ENCODE measurements around the gene CARHSP1. TPM values are rescaled to one million over a fixed set of nuclear protein-coding genes. Genes with fewer than 3 reads are reported as not detected.

The CARHSP1 gene
- total RNA-seq, 1 experiment from 2014 or later: 104 TPM

GRCh38 chr16:8898660-8899318 lies 30.0 kb upstream of the CARHSP1 start:
- Mint-ChIP-seq H3K4me1 (ENCODE audit: low read depth, unreplicated experiment) (no peaks in the 10 kb centered on the region), H3K27ac (ENCODE audit: unreplicated experiment) (no peak overlapping the region), H3K9me3 (ENCODE audit: low read depth, unreplicated experiment) (no peaks in the 10 kb centered on the region), H3K36me3 (ENCODE audit: insufficient read depth, unreplicated experiment) (peaks cover 83% of the 10 kb centered on the region), H3K27me3 (ENCODE audit: unreplicated experiment) (no peaks in the 10 kb centered on the region), H3K4me3 (ENCODE audit: low read depth, unreplicated experiment) (no peak overlapping the region)
- CTCF ChIA-PET: interaction anchor here (1.5 kb wide), 1 partner anchor 38 kb away, joined by 4 read pairs; no protein-coding TSS in a partner anchor
- DNase-seq: no peak
- no TSS peak for BruUV-seq (replicated peaks)
- TF ChIP-seq, protein P1, sequence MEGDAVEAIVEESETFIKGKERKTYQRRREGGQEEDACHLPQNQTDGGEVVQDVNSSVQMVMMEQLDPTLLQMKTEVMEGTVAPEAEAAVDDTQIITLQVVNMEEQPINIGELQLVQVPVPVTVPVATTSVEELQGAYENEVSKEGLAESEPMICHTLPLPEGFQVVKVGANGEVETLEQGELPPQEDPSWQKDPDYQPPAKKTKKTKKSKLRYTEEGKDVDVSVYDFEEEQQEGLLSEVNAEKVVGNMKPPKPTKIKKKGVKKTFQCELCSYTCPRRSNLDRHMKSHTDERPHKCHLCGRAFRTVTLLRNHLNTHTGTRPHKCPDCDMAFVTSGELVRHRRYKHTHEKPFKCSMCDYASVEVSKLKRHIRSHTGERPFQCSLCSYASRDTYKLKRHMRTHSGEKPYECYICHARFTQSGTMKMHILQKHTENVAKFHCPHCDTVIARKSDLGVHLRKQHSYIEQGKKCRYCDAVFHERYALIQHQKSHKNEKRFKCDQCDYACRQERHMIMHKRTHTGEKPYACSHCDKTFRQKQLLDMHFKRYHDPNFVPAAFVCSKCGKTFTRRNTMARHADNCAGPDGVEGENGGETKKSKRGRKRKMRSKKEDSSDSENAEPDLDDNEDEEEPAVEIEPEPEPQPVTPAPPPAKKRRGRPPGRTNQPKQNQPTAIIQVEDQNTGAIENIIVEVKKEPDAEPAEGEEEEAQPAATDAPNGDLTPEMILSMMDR (IDR thresholded peaks at IDR 0.05; ENCODE audit: unreplicated experiment): no peak
- intact Hi-C loops (cut with micrococcal nuclease; ENCODE audit: unreplicated experiment): no loop called here

DNA sequence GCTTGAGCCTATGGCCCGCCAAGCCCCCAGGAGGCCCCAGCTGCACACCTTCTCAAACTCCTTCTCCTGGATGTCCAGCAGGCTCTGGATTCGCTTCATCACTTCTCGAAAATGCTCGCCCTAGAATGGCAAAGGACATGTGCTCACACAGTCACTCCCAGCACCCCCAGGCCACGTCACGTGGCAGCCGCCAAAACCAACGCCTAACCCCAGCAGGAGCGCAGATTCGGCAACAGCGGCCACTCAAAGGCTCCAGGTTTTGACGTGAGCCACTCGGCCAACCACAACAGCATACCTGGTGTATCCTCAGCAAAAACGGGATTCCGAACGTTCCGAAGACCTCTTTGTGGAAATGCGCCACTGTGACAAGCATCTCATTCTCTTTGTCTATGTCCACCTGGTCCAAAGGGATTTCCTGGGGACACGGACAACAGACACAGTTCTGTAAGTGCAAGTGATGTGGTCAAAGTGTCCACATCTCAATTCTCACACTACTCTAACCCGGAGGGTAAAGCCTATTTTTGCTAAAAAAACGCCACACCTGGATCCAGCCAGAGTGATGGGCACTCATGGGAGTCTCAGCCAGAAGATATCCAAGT lies 26.0 kb upstream of the CARHSP1 start:
- BruUV-seq (replicated peaks): no TSS peak
- Mint-ChIP-seq H3K4me1 (ENCODE audit: low read depth, unreplicated experiment) (no peaks in the 10 kb centered on the region), H3K27me3 (ENCODE audit: unreplicated experiment) (no peaks in the 10 kb centered on the region), H3K9me3 (ENCODE audit: low read depth, unreplicated experiment) (no peaks in the 10 kb centered on the region), H3K4me3 (ENCODE audit: low read depth, unreplicated experiment) (no peak overlapping the region), H3K36me3 (ENCODE audit: insufficient read depth, unreplicated experiment) (peaks cover 68% of the 10 kb centered on the region), H3K27ac (ENCODE audit: unreplicated experiment) (no peak overlapping the region)
- CTCF ChIA-PET: interaction anchor here (0.8 kb wide), 1 partner anchor 13 kb away, joined by 3 read pairs; no protein-coding TSS in a partner anchor
- DNase-seq: no peak
- intact Hi-C loops (cut with micrococcal nuclease; ENCODE audit: unreplicated experiment): no loop called here
- TF ChIP-seq, protein P1 (IDR thresholded peaks at IDR 0.05; ENCODE audit: unreplicated experiment): no peak

DNA sequence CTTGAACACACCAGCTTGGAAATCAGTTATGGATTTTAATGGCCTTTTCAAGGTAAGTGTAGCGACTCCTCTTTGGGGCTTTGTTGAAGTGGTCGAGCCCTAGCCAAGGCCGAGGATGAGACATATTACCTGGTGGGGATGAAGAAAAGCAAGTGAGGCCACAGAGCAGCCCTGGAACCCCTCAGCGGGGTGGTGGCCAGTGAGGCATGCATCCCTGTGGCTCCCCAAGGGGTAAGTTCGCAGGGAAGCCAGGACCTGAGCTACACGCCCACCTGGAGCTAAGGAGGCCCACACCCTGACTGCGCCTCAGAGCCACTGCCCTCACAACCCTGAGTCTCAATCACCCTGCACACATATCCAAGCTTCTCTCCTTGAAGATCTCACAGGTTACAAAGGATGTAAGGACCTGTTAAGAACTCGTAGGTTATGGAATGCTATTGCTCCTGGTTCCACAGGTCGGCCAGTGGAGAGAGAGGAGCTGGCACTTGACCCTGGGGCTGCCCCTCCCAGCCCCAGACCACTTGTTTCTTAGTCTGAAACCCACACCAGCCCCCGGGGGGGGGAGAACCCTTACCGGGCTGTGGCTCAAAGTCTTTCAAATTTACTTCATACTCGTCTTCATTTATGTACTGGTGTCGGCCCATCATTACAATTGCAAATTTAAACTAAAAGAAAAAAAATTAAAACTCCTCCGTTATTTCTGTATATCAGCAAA lies 25.3 kb upstream of the CARHSP1 start:
- no TSS peak for BruUV-seq (replicated peaks)
- DNase-seq: no peak

GRCh38 chr16:8893426-8893825 lies 24.6 kb upstream of the CARHSP1 start:
- H3K4me3 Mint-ChIP-seq (ENCODE audit: low read depth, unreplicated experiment): no peak overlapping the region
- CTCF ChIA-PET: no interaction called here
- H3K36me3 Mint-ChIP-seq (ENCODE audit: insufficient read depth, unreplicated experiment): peaks cover 64% of the 10 kb centered on the region
- H3K27ac Mint-ChIP-seq (ENCODE audit: unreplicated experiment): no peak overlapping the region
- TF ChIP-seq, protein P1 (IDR thresholded peaks at IDR 0.05; ENCODE audit: unreplicated experiment): no peak
- intact Hi-C loops (cut with micrococcal nuclease; ENCODE audit: unreplicated experiment): no loop called here
- H3K27me3 Mint-ChIP-seq (ENCODE audit: unreplicated experiment): no peaks in the 10 kb centered on the region
- H3K4me1 Mint-ChIP-seq (ENCODE audit: low read depth, unreplicated experiment): no peaks in the 10 kb centered on the region
- no peak for DNase-seq
- H3K9me3 Mint-ChIP-seq (ENCODE audit: low read depth, unreplicated experiment): no peaks in the 10 kb centered on the region
- TSS peak; percentile 50 for BruUV-seq (replicated peaks)

More for the DNA sequence above, 25.3 kb upstream of the CARHSP1 start:
- TF ChIP-seq, protein P1 (IDR thresholded peaks at IDR 0.05; ENCODE audit: unreplicated experiment): no peak
- intact Hi-C loops (cut with micrococcal nuclease; ENCODE audit: unreplicated experiment): no loop called here
- CTCF ChIA-PET: interaction anchor here (0.8 kb wide), 1 partner anchor 13 kb away, joined by 3 read pairs; no protein-coding TSS in a partner anchor
- peaks cover 61% of the 10 kb centered on the region for H3K36me3 Mint-ChIP-seq (ENCODE audit: insufficient read depth, unreplicated experiment)
- H3K27me3 Mint-ChIP-seq (ENCODE audit: unreplicated experiment): no peaks in the 10 kb centered on the region
- no peak overlapping the region for H3K27ac Mint-ChIP-seq (ENCODE audit: unreplicated experiment)
- H3K9me3 Mint-ChIP-seq (ENCODE audit: low read depth, unreplicated experiment): no peaks in the 10 kb centered on the region
- H3K4me3 Mint-ChIP-seq (ENCODE audit: low read depth, unreplicated experiment): no peak overlapping the region
- H3K4me1 Mint-ChIP-seq (ENCODE audit: low read depth, unreplicated experiment): no peaks in the 10 kb centered on the region
